ENCODE measurements around the gene KCNE1.
A peak's percentile ranks its signal among the peaks of the same experiment; 100 is the strongest.
"Not testable (repeated sequence)": the region's sequence is repeated elsewhere in the genome, so short reads cannot be mapped to it uniquely, and the experiment has no call there.

The KCNE1 gene

DNA sequence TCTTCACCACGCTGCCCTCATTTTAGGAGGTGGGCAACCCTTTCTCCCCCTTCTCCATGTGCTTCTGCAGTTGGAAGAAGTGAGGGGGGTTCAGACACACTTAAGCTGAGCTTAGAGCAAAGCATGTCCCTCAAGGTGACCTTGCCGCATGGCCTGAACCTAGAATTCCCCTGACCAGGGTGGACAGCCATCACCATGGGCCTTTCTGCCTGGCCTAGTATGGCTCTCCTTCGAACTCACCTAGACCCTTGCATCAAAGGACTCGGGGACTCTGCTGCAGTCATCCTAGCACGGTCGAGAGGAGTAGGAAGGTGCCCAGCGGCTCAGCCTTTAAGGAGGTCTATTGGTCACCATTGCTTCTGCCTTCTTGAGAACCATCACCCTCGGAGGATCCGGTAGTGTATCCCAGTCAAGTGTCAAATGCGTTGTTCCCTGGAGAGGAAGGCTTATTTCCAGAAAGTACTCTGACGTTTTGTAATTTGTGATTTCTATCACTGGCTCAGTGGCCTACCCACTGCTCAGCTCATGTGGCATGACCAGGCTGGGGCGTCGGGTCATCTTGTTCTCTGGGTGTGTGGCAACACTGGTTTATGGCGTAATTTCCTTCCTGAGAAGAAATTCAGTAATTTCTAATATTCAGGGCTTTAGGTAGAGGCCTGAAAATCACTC is at the start of gene KCNE1:
TSS of gene KCNE1 (minus strand) at position 424 of the 669 bp plus-strand sequence. CDS start 62,576 bp downstream, outside the sequence.
- no peak for DNase-seq

DNA sequence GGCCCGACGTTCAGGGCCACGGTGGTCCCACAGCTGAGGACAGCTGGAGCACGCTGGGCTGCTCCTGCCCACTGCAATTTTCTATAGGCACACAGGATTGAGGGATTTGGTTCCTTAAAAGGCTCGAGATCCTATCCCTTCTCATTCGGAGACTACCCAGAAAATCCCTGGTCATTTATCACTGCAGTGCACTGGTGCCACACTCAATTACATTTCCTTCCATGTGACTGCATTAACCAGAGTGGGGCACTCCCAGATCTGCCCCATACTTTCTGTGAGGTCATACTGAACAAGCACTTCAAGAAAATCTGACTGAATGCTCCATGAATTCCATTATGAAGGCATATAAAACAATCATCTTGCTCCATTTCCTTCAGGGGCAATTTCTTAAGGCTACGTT is 49.8 kb upstream of the KCNE1 start:
- no peak for DNase-seq

DNA sequence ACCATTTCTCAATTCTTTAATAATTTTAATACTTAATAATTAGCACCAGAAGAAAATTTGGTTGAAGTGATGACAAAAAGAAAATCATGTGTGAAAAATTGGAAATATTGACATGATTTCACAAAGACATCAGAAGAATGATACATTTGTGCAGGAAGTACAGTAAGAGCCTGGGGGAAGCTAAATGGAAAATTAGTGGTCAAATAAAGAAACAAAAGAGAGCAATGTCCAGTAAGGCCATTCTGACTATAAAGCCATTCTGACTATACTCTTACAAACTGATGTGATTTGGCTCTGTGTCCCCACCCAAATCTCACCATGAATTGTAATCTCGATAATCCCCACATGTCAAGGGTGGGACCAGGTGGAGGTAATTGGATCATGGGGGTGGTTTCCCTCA is 48.6 kb upstream of the KCNE1 start:
- no peak for DNase-seq

DNA sequence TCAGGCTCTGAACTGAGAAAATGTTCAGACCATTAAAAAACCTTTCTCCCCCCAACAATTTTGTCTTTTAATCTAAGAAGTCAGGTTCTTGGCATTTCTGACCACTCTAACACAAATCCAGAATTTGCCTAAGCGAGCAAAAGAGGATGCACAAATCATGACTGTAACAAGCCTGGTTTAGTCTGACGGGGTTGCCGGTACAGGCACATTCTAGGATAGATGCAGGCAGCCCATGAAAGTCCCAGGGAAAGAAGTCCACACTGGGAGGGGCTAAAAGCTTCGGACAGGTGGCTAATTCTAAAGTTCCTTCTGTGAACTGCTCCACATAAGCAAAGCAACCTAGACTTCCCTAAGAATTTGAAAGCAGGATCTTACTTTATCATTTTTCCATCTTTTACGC is 48.0 kb upstream of the KCNE1 start:
- no peak for DNase-seq

DNA sequence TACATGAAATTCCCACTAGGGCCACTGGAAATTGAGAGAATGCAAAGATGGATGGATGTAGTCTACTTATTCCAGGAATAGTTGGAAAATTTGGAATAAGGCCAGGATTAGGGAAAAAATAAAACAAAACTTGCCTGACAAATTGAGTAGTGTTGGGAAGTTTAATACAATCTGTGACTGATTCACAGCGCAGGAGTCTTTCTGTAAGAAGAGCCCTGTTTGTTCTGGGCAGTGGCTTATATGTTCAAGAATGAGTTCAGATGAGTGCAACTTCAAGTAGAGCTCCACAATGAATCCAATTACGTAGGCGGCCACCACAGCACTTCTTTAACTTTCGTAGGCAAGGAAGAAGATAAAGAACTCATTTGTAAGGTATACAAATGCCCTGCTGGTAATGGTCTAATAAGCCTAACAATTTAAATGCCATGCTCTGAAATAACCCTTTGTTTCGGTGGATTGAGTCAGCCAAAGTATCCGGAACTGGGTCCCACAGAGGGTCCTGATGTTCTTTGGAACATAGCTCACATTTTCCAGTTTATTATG is 47.1 kb upstream of the KCNE1 start:
- peak in 1 of 56 donors; percentile 6 for DNase-seq

DNA sequence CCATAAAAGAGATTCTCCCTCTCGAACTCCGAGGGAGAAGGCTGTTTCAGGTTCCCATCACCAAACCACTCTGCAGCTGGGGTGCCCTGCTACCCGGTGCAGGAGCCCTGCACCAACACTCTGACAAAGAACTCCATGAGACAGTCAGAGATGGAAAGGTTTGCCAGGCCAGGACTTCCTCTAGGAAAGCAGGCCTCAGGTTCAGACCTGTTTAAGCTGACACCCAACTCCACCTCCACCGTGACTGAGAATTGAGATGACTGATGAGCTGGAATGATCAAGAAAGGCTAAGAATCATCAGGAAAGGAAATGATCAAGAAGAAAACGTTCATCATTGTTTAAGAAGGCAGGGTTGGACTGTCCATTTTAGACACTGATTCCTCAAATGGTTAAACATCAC is 46.2 kb upstream of the KCNE1 start:
- DNase-seq: no peak

DNA sequence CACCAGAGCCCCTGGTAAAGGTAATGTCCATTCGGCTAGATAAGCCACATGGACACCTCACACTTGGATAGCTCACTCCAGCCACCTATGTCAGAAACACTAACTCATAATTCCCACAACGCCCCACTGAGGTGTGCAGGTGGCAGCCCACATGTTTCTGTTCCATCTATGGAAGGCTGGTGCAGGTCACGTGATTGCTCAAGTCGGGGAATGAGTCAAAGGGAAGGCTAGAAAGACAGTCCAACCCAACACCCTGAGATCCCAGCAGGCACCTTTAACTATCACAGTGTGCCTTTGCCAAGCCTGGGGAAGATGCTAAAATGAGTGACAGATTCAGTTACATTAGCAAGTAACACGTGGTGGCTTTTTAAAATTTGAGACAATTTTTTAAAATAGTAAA is 45.3 kb upstream of the KCNE1 start:
- no peak for DNase-seq

DNA sequence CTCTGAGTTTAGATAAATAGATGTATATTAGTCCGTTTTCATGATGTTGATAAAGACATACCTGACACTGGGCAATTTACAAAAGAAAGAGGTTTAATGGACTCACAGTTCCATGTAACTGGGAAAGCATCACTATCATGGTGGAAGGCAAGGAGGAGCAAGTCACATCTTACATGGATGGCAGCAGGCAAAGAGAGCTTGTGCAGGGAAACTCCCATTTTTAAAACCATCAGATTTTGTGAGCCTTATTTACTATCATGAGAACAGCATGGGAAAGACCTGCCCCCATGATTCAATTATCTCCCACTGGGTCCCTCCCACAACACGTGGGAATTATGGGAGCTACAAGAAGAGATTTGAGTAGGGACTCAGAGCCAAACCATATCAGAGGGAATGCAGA is 42.7 kb upstream of the KCNE1 start:
- not testable (repeated sequence) for DNase-seq

DNA sequence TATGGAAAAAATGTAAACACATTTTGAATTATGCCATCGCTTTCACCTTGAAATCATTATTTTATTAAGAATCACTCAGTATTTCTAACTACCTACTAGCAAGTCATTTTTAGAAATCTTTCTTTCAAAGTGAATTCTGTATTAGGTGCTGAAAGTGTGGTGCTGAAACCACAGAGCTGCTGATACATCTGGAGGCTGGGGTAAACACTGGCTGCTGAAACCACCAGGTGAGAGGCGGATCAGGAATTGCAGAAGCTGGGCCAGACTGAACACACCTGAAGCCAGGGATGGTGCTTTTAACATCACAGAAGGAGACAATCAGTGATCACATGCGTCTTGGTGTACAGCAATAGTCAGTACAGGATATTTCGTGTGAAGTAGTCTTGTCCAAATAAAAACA is 42.2 kb upstream of the KCNE1 start:
- DNase-seq: no peak

DNA sequence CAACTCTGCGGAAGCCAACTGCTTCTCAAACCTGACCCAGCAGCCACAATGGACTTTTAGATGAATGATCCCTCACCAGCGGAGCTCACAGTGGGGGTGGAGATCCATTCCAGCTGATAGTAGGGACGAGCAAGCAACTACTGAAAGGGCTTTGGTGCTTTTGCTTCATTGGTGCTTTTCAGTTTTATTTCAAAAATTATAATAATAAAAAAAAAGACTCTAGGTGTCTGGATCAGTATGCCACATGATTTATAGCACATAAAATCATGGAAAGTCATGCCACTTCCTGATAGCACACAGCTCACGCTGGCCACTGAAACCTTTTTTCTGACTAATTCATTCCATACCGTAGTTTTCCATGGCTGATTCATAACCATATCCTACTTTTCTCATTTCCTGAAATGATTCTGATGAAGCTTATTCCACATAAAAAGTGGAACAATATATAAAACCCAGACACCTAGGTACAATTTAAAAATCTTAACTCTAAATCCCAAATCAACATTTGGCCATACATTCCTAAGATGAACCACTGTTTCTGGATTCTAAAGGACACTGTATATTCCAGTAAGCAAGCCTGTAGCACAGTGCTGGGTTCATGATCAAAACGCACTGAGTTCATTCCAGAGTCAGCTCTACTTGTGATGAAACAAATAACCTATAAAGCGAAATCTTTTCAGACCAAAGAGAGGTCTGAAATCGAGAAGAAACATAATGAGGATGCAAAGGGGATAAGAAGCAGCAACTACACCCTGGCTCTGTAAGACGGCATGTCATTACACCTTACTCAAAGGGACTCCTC is 41.3 kb upstream of the KCNE1 start:
- DNase-seq: no peak

DNA sequence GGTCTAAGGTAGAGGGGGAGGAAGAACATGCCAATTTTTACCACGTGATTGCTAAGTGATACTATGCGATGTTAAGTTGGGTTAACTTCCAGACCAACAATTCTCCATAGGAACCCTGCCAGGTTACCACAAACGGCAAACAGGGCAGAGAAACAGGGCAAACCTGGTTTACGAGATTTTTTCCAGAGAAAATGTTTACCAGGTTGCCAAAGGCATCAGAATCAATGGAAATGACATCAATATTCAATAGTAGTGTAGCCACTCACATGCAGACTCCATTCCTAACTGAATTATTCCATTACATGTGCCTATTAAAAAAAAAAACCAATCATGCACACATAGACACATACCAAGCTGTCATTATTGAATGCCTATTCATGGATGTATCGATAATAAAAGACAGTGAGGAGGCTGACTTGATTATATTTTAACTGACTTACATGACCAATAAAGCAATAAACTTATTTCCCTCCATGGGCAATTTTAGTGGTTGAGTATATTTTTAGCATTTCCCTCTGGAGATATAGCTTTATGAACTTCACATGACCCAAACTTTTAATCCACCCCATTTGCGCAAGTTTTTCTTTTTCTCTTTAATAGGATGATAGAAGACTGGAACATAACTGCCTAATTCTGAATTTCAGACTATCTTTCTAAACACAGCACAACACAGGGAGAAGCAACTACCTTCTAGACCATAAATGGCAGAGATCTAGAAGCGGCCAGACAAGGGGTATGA is 40.5 kb upstream of the KCNE1 start:
- no peak for DNase-seq

DNA sequence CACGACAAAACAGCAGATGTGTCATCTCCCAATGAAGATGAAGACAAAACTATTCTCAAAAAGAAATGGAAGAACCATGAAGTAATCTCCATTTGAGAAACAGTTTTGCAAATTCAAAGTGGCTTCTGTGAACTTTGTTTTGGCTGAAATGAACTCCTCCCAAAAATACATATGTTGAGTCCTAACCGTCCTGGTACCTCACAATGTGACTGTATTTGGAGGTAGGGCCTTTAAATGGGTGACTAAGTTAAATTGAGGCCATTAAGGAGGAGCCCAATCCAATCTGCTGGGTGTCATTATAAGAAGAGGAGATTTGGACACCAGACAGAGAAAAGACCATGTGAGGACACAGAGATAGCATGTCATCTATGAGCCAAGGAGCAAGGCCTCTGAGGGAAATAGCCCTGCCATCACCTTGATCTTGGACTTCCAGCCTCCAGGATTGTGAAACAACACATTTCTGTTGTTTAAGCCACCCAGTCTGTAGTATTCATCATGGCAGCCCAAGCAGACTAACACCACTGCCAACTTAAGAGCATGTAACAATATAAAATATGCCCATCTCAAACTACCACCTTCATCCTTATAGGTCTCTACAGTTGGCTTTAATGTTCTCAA is 38.3 kb upstream of the KCNE1 start:
- DNase-seq: no peak

DNA sequence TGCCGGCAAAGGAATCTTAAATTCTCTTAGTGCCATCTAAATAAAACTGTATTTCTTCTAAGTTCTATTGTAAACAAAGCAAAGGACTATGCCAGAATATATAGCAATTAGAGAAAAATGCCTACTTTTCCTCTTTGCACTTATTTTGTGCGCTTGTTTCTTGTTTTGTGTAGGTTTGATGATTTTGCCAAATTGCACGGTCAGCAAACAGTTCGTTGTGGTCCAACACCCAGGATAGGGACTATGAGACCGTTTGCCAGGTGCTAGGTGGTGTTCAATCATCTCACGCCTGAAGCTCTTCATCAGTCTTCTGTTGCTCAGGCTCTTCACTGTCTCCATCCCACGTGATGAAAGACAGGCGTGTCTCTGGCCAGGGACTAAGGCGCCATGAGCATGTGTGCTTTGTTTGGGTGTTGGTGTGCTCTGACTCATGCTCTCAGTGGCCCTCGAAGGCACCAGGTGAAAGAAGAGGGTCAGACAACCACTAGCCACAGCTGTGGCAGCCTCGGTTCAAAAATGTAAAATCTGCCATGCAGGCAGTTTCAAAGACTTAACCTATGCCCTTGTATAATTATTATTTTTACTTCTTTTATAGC is 36.9 kb upstream of the KCNE1 start:
- DNase-seq: no peak

DNA sequence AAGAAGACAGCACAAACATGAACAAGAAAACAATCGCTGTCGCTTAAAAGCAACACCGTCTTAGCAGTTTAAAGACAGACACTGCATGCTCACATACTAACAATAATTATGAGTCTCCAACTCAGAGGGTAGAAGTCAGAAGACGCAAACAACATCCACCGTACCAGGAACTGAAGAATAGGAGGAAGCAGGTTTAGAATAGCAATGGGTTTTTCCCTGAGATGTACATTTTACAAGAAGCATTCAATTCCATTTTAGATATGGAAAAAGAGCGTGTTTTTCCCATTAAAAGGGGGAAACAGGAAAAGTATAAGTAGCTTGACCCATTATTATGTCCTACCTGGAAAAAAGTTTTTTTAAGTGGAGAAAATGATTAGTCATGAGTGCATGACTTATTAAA is 34.5 kb upstream of the KCNE1 start:
- no peak for DNase-seq

DNA sequence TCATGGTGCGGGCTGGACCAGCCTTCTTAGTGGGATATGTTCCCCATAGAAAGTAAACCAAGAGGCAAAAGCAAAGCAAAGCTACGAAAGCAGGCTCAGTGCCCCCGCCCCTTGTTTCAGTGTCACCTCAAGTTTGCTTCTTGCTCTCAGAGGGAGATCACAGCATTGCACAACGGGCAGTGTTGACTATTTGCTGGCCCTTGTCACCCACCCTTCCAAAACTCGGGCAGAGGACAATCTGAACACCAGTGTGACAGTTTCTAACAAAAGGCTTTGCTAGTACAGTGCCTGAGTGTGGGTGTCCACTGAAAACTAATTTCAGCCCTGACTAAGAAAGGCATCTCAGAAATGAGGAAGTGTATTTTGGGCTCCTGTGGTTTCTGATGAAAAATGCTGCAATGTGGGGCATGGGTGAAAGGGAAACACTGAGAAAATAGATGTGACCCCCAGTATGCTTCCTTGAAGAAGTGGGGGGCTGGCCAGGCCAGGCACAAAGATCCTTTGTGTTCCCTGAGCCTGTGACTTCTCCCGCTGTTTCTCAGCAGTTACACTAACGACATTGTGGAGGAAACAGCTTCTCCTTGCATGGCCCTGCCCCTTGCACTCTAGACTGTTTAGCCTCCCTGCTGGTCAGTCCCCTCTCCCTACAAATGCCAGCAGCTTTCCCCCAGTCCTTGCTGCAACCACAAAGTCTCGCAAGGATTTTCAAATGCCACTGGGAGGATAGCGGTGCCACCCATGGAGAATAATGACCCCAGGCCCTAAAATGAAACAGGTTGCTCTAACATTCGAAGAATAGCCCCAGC is 33.3 kb upstream of the KCNE1 start:
- DNase-seq: peak in 44 of 56 donors; percentile 8 to 68 (median 43)

DNA sequence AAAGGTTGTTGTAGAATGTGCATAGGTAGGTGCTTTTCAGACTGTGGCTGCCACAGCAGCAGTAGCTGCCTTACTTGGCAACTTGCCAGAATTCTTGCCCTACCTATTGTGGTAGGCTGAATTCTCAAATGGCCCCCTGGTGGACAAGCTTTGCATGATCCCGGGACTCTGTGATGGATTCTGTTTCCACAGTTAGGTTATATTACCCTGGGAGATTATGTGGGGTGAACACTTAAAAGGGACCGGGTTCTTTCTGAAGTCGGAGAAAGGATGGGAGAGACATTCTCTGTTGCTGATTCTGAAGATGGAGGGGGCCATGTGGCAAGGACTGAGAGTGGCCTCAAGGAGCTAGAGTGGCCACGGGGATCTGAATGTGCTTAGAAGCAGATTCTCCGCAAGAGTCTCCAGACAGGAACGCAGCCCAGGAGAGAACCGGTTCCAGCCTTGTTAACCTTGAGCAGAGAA is 32.1 kb upstream of the KCNE1 start:
- DNase-seq: peak in 5 of 56 donors; percentile 0 to 43 (median 21)

DNA sequence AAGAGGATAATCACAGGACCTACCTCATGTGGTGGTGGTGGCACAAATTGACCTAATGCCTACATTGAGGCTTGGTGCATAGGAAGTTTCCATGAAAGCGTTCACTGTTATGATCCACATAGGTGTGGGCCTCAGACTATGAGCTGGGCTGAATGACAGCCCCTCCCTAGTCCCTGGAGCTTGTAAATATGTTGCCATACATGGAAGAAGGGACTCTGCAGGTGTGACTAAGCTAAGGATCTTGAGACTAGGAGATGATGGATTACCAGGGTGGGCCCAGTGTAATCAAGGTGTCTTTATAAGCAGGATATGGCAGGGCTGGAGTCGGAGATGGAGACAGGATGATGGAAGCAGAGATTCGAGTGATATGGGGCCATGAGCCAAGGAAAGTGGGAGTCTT is 31.0 kb upstream of the KCNE1 start:
- no peak for DNase-seq

DNA sequence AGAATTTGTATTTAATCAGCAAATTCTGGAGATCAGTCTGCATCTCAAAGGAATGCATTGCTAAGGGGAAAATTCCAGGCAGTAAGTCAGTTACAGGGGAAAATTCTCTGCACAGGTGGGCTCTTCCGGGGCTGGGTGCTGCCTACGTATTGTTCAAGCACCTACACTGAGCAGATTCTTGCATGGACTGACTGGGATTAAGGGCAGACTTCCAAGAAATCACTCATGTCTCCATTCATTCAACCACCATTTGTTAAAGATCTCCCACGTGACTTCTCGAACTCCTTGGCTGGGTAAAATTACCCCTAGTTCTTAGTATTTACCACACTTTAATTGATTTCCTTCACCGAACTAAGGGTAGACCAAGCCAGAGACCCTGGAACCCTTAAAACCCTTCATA is 28.2 kb upstream of the KCNE1 start:
- no peak for DNase-seq

DNA sequence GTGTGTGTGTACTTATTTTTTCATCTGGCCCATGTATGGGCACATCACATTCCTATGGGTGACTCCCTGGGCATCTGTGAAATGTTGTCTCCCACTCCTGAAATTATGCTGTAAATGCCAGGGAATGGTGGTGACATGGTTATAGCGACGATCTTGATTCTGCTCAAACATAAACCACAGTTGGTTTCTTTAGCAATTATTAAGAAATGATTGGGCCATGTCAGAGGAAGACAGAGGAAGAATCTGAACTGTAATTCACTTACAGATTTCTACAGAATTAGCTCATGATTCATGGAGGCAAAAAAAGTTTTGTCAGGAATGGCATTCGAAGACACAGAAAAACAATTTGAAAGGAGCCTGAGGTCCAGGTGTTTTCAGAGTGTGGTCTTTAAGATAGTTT is 25.8 kb upstream of the KCNE1 start:
- DNase-seq: no peak

DNA sequence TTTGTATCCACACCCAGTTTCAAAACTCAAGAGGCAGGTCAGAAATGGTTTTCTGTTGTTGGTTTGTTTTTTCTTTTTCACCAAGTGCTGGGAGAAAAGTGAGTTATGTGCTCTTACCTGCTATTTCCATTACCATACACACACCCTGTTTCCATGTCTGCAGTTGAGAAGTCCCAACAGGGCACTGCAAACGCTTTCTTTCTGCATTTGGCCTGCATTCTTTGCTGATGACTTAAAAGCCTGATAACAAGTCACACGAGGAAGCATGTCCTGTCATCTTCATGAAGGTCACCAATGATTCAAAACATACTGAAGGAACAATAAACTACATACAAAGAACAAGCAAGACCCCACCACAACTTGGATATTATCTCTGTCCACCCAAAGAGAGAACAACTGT is 24.8 kb upstream of the KCNE1 start:
- DNase-seq: no peak

Data from amygdala (tissue), 56 donors.